Fibroblast of pulmonary artery (primary cell): ENCODE data around the gene OR10A5.
A peak's percentile ranks its signal among the peaks of the same experiment; 100 is the strongest.
"Not testable (repeated sequence)": the region's sequence is repeated elsewhere in the genome, so short reads cannot be mapped to it uniquely, and the experiment has no call there.

Source experiments
- DNase-seq: peaks from one replicate; pipeline ENCODE4 v3.0.0-alpha.2; 2010; ENCODE audit warnings: low read depth
- H3K4me3 ChIP-seq: replicated peaks from 2 replicates; pipeline ENCODE4 v1.5.1; 2011; ENCODE audit warnings: low read depth, mild to moderate bottlenecking, control low read depth, low read length, moderate library complexity
- CTCF ChIP-seq: IDR thresholded peaks from 2 replicates; pipeline ENCODE4 v1.5.1; 2011; ENCODE audit warnings: mild to moderate bottlenecking, control low read depth, low read length, inconsistent platforms; ENCODE audit errors: missing control alignments

OR10A5 gene

DNA sequence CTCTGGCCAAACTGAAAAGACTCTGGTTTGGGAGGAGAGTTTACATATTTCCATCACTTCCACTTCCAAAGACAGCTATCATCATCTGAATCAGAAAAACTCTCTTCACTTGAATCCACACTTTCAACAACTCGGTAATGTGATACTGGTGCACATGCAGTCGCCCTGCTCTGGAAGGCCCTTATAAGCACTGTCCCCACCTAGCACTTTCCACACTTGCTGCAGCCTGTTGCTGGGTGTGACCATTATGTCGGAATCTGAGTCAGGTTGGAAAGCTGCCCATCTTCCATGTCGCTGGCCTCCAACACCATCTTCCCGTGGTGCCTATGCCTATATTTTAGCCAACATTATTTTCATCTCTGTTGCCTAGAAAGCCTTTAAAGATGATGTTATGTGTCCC is 1.1 kb upstream of the OR10A5 start:
- H3K4me3 ChIP-seq = no peak overlapping the region
- DNase-seq = no peak
- TF ChIP-seq CTCF = no peak

DNA sequence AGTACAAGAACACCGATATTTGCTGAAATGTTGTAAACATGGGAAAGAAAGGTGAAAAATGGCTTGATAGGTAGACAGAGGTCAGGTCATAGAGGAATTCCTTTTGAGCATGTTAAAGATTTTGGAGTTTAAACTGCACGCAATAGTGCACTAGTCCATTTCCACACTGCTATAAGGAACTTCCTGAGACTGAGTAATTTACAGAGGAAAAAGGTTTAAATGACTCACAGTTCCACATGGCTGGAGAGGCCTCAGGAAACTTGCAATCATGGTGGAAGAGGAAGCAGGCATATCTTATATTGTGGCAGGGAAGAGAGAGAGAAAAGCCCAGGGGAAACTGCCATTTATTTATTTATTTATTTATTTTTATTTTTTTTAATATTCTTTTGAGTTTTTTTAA is 5.0 kb downstream of the OR10A5 start:
- no peak for DNase-seq
- no peak for TF ChIP-seq CTCF
- H3K4me3 ChIP-seq = no peak overlapping the region

DNA sequence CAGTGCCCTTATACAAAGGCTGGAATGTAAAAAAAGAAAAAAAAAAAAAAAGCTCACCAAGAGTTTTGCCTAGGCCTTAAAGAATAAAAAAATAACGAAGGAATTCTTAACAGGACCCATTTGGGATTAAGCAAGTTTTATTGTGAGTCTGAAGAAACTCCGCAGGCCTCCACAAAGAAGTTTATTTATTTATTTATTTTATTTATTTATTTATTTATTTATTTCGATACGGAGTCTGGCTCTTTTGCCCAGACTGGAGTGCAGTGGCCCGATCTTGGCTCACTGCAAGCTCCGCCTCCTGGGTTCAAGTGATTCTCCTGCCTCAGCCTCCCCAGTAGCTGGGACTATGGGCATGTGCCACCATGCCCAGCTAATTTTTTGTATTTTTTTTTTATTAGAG is 9.3 kb downstream of the OR10A5 start:
- H3K4me3 ChIP-seq, DNase-seq: not testable (repeated sequence)

DNA sequence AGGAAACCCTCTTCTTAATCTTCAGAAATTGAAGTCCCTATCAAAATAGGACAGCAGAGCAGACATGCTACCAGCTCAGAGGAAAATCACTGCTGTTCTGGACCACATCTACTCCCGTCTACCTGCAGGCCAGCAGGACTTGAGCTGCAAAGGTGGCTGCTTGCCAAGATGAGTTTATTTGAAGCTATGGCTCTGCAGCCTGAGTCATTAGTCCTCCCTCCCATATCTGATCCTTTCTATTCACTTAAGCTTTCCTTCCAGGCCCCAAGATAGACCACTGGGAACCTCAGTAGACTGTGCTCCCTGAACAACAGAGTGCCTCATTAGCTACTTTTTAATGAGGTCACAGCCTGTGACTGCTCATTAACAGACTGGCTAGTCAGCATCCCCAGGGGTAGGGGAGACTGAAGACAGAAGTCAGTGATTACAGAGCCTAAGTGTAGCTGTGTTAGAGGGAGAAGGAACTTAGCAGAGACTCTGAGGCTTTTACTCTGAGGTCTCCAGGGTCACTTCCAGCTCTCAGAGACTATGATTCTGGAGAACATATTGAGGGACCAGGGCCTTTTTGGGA is 10.6 kb downstream of the OR10A5 start:
- peak; percentile 61 for DNase-seq
- H3K4me3 ChIP-seq = no peak overlapping the region
- TF ChIP-seq CTCF = no peak

DNA sequence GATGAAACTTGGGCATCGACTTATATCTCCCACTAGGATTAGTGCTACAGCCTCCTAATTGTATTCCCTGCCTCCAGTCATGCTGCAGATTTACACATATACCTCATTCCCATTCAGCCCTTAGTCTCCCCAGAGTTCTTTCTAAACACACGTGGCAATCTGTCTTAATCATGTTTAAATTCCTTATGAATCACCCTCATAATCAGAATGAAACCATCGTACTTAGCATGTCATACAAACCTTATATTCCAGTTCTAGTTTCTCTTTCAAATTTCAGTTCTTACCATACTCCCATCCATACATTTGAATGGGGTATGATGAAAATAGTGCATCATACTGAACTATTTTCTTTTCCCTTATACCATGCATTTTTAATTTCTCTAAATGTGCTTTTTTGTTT is 11.4 kb downstream of the OR10A5 start:
- peak; percentile 16 for DNase-seq
- no peak for TF ChIP-seq CTCF
- H3K4me3 ChIP-seq = no peak overlapping the region

- H3K4me3 ChIP-seq = no peak within 1 kb of the TSS
- TF ChIP-seq CTCF = no peak
- no peak for DNase-seq
Observed at GRCh38 chr11:6862961-6863360, 17.5 kb downstream of the OR10A5 start, which contains the start of gene OR10A2. OR10A2 (plus strand) TSS chr11:6863057; CDS start chr11:6869755, 6,698 bp downstream.

DNA sequence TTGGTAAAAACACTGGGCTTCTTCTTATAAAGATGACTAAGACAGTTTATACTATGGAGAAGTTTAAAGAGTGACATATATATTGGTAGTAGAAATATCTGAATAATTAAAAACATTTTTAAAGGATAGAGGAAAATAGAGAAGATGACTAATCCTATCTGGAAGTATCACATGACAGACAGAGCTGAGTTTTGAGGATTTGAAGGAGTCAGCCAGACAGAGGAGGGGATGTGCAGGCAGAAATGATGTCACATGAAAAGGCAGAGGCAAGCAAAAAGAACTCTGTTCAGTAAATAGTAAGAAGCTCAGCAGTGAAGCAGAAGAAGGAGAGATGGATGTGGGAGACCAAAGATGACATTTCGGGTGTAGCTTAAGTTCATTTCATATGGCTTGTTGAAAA is 19.0 kb downstream of the OR10A5 start:
- peak; percentile 21 for DNase-seq
- TF ChIP-seq CTCF = no peak
- no peak overlapping the region for H3K4me3 ChIP-seq
